SKM-1 (cell line): ENCODE results near the gene UBTD1.

Source experiments
- DNase-seq: peaks from one replicate; lab custom pipeline; 2025; ENCODE audit not compliant: unreplicated experiment; lab: John Stamatoyannopoulos, UW

Gene UBTD1

GRCh38 chr10:97482381-97482780 lies 16.3 kb upstream of the UBTD1 start:
- DNase-seq: no peak

DNA sequence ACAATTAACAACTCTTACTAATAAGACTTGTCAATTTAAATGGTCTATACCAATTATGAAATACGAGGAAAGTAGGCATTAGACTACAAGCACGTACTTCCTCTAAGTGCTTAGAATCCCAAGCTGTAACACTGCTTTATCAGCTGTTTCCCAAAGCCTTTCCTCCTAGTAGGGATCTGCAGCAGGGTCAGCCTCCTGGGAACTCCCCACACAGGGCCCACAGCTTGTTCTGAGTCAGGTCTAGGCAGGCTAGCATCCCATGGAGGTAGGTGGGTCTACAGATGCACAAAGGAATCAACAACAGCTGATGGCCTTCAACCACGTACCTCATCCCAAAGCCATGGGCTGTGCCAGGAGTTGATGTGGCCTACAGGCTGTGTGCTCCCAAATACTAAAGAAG lies 15.2 kb upstream of the UBTD1 start:
- DNase-seq: no peak

GRCh38 chr10:97483921-97484320 lies 14.8 kb upstream of the UBTD1 start:
- no peak for DNase-seq

DNA sequence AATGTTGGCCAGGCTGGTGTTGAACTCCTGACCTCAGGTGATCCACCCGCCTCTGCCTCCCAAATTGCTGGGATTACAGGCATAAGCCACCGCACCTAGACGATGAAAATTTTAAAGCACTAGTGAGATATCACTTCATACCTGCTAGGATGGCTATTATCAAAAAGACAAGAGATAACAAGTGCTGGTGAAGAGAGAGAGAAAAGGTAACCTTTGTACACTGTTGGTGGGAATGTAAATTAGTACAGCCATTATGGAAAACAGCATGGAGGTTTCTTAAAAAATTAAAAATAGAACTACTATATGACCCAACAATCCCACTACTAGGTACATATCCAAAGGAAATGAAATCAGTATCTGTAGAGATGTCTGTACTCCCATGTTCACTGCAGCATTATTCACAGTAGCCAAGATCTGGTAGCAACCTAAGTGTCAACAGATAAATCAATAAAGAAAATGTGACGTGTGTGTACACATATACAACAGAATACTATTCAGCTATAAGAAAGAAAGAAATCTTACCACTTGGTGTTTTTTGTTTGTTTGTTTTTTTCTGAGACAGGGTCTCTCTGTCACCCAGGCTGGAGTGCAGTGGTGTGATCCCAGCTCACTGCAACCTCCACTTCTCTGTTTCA lies 13.0 kb upstream of the UBTD1 start:
- no peak for DNase-seq

DNA sequence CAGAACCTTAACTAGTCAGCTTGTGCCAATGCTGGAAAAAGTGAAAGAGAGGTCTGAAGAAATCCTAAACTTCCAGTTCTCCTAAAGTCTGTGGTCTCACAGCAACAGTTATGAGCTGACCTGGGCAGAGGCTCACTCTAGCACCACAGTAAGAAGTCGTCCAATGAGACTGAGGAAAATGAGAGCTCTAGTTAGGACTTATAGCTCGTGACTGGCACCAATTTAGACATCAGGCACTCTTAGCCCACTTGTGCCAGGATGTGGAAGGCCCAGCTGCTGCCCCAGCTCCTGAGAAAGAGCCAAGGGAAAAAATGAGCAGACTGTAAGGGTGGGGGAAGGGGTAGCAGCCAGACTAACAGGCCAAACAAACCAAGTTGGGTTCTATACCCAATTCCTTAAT lies 8.1 kb upstream of the UBTD1 start:
- no peak for DNase-seq

- no peak for DNase-seq
Measured at GRCh38 chr10:97494151-97494550, 4.6 kb upstream of the UBTD1 start.

DNA sequence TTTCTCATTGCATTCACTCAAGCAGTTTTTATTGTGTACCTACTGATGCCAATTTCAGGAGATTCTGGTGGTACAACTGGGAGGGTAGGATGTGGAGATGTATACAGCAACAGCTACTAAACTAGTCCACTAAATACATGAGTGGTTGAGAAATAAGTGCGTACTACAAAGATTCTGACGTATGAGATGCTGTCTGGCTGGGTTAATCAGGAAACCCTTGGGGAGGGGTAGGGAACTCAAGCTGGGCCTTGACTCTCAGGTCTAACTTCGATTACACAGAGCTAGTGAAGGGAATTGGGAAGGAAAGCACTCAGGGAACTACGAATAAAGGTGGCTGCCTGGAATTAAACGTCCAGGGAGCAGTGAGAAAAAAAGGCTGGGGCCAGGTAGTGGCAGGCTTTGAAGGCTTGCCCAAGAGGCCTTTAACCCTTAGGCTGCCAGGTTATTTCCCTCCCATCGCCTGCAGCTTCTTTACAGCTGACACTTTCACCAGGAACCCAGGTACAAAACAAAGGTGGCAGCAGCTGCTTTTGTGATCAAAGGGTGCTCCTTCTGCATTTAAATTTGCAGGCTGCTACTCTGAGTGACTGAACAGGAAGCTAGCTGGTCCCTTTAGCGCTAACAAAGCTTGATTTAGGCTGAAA lies 3.7 kb upstream of the UBTD1 start:
- DNase-seq: no peak

DNA sequence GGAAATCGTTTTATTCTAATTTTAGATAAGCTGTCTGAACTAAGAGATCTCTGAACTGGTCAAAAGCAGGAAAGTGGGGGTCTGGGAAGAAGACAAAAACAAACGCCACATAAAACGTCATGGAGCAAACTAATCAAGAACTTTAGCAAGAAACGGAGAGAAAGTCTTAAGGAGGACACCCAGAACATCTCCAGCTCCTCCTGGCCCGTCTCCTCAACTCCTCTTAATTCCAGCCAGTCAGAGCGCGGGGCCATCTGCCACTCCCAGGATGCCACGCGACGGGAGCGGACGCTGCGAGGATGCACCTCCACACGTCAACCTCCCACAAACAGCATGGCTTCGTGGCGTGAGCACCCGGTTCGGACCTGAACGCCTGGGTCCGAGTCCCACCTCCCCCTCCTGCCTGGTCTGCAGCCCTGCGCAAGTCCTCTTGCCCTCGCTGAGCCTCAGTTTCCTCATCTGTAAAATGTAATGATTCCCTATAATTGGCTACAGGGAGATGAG lies 1.1 kb upstream of the UBTD1 start:
- DNase-seq: peak; percentile 47

DNA sequence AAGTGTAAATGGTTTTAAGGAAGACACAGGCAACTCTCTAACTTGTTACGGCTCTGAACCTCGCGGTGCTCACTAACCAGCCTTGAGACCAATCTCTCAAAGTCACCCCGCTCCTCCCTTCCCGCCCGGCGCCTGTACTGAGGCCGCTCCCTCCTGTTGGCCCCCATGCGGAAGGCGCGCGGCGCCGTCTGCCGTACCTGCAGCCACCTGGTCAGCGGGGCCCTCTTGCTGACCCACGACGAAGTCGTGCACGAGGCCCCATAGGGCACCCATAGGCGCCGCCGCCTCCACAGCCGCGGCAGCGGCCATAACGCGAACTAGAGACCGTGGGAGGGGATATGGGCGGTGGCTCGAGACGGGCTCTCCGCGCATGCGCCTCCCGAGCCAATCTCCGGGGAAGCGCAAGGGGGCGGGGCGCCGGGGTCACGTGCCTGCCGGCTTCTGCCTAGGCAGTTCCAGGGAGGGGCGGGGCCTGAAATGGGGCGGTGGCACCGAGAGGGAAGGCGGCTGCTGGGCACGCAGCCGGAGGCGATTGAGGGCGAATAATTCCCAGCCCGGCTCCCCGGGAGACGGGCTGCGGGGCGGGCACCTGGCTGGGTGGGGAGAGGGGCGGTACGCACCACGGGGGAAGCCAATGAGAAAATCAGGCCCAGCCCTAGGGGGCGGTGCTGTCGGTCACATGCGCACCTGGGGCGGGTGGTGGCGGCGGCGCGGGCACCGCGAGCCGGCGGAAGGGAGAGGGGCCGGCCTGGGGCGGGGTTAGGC lies 466 bp upstream of the UBTD1 start, which contains the start of gene MMS19:
MMS19 (minus strand) TSS at position 347 of the 765 bp plus-strand sequence; CDS start at position 309, 38 bp downstream.
- DNase-seq: peak; percentile 91

- peak; percentile 54 for DNase-seq
Measured at GRCh38 chr10:97499561-97500296, 1.0 kb downstream of the UBTD1 start.

GRCh38 chr10:97500297-97500575 lies 1.5 kb downstream of the UBTD1 start:
- DNase-seq: no peak

GRCh38 chr10:97502916-97503315 lies 4.2 kb downstream of the UBTD1 start:
- no peak for DNase-seq

DNA sequence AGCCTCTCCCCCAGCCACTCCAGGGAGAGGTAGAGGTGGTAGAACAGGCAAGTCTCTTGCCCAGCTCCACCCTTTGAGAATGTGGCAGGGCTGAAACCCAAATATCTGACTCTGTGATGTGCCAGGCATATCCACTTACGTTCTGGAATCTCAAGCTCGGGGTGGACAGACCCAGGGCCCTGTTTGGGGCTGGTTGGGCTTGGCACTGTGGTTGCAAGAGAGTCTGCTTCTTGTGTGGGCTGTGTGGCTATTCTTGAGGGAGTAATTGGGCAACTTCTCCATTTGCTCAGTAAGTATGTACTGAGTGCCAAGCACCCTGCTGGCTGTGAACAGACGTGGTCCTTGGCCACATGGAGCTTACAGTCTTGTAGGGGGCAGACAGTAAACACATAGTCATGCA lies 4.7 kb downstream of the UBTD1 start:
- DNase-seq: no peak

GRCh38 chr10:97505152-97505551 lies 6.4 kb downstream of the UBTD1 start:
- DNase-seq: peak; percentile 41

DNA sequence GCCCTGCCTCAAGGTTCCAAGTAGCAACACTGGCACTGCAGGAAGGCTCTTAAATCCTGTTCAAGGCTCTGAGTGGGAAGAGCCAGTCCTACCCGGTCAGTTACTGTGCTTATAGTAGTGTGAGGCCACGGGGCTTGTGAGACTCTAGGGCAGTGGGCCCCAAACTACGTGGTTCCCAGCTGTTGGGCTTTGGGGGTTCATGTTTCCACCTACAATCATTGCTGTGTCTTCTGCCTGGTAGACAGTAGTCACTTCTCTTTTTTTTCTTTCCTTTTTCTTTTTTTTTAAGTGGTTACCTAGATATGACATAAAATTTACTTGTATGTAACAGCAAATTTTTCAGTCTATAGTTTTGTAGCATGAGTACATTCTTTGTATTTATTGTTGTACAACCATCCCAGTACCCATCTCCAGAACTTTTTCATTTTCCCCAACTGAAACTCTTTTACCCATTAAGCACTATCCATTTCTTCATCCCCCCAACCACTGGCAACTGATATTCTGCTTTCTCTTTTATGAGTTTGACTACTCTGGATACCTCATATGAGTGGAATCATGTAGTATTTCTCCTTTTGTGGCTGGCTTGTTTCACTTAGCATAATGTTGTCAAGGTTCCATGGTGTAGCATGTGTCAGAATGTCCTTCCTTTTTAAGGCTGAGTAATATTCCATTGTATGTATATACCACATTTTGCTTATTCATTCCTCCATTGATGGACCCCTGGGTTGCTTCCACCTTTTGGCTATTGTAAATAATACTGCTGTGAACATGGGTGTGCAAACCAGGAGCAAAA lies 7.7 kb downstream of the UBTD1 start:
- DNase-seq: no peak

DNA sequence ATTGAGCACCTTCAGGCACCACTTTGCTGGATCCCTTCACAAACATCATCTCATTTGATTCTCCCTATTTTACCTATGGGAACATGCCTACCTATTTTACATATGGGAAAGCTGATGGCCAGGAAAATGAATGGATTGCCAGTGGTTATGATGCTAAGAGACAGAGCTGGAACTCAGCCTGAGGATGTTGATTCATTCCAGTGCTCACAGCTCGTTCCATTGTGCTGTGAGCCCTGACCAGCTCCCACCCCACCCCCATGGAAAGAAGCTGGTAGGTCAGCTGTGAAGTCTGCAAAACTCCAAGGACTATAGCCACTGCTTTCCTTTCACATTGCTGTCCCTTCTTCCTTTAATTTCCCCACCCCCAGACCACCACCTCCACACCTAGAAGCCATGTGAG lies 9.6 kb downstream of the UBTD1 start:
- no peak for DNase-seq

- no peak for DNase-seq
Measured at GRCh38 chr10:97509120-97509680, 10.5 kb downstream of the UBTD1 start.

- DNase-seq: no peak
Measured at GRCh38 chr10:97510686-97511085, 12.0 kb downstream of the UBTD1 start.

DNA sequence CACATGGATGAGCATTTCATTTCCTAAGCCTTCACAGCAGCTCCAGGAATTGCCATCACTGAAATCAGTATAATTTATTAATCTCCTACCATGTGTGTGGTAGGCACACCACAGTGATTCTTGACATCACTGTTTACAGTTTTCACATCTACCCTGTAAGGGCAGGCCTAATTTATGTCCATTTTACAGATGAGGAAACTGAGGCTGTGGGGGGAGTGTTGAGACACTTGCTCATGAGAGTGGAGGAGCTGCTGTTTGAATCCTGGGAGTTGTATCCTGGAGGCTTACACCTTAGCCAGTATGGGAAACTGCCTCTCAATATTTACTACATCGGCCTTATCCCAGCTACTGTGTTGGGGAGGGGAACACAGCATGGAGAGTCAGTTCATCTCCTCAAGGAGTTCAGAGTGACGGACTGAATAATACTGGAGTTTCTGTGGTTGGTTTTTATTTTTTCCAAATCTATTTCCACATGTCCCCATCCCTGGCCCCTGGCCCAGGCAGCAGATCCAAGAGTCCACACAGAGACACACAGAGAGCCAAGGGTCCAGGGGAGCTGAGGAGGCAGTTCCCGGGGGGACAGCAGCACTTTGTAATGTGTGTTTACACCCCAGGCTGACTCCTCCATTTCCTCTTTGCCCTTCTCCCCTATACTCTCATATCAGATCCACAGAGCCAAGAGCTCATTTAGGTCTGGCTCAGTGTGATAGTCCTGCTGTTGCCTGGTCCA lies 13.2 kb downstream of the UBTD1 start:
- DNase-seq: no peak

GRCh38 chr10:97512993-97513392 lies 14.3 kb downstream of the UBTD1 start:
- DNase-seq: no peak
